ENCODE measurements around the gene EIF3I.

The EIF3I gene

GRCh38 chr1:32216566-32216965 is 5.6 kb upstream of the EIF3I start:
- Histone ChIP-seq H3K27me3 (ENCODE audit: control insufficient read depth, insufficient read depth, low read length) (no peaks in the 10 kb centered on the region), H3K36me3 (ENCODE audit: control insufficient read depth, insufficient read depth, low read length) (peaks cover 31% of the 10 kb centered on the region), H3K4me3 (ENCODE audit: low read depth, low read length) (no peak overlapping the region), H3K4me1 (ENCODE audit: control insufficient read depth, insufficient read depth, low read length) (peaks cover 7% of the 10 kb centered on the region; the same call in 1 of the 2 replicates), H3K27ac (ENCODE audit: low read depth, low read length) (no peak overlapping the region), H3K9me3 (ENCODE audit: control insufficient read depth, insufficient read depth, low read depth, low read length) (no peaks in the 10 kb centered on the region), H3K9ac (ENCODE audit: low read length) (no peak overlapping the region)

GRCh38 chr1:32219022-32219421 is 3.2 kb upstream of the EIF3I start:
- H3K4me1 ChIP-seq (ENCODE audit: control insufficient read depth, insufficient read depth, low read length): peaks cover 7% of the 10 kb centered on the region; the same call in 1 of the 2 replicates
- H3K9ac ChIP-seq (ENCODE audit: low read length): no peak overlapping the region
- H3K27me3 ChIP-seq (ENCODE audit: control insufficient read depth, insufficient read depth, low read length): no peaks in the 10 kb centered on the region
- H3K9me3 ChIP-seq (ENCODE audit: control insufficient read depth, insufficient read depth, low read depth, low read length): no peaks in the 10 kb centered on the region
- no peak overlapping the region for H3K4me3 ChIP-seq (ENCODE audit: low read depth, low read length)
- peaks cover 38% of the 10 kb centered on the region for H3K36me3 ChIP-seq (ENCODE audit: control insufficient read depth, insufficient read depth, low read length)
- H3K27ac ChIP-seq (ENCODE audit: low read depth, low read length): no peak overlapping the region

GRCh38 chr1:32220746-32221580 is 1.2 kb upstream of the EIF3I start:
- peak overlapping the region; percentile 99 for H3K4me3 ChIP-seq (ENCODE audit: low read depth, low read length)
- no peaks in the 10 kb centered on the region for H3K27me3 ChIP-seq (ENCODE audit: control insufficient read depth, insufficient read depth, low read length)
- H3K9me3 ChIP-seq (ENCODE audit: control insufficient read depth, insufficient read depth, low read depth, low read length): no peaks in the 10 kb centered on the region
- H3K9ac ChIP-seq (ENCODE audit: low read length): peak overlapping the region; percentile 96
- no peak overlapping the region for H3K27ac ChIP-seq (ENCODE audit: low read depth, low read length)
- peaks cover 7% of the 10 kb centered on the region; the same call in 1 of the 2 replicates for H3K4me1 ChIP-seq (ENCODE audit: control insufficient read depth, insufficient read depth, low read length)
- peaks cover 39% of the 10 kb centered on the region for H3K36me3 ChIP-seq (ENCODE audit: control insufficient read depth, insufficient read depth, low read length)

GRCh38 chr1:32221581-32221979 is 627 bp upstream of the EIF3I start:
- Histone ChIP-seq H3K4me1 (ENCODE audit: control insufficient read depth, insufficient read depth, low read length) (peaks cover 7% of the 10 kb centered on the region; the same call in 1 of the 2 replicates), H3K27ac (ENCODE audit: low read depth, low read length) (peak overlapping the region; percentile 34; the same call in 1 of the 2 replicates), H3K9ac (ENCODE audit: low read length) (peak overlapping the region; percentile 96), H3K4me3 (ENCODE audit: low read depth, low read length) (peak overlapping the region; percentile 99), H3K9me3 (ENCODE audit: control insufficient read depth, insufficient read depth, low read depth, low read length) (no peaks in the 10 kb centered on the region), H3K27me3 (ENCODE audit: control insufficient read depth, insufficient read depth, low read length) (no peaks in the 10 kb centered on the region), H3K36me3 (ENCODE audit: control insufficient read depth, insufficient read depth, low read length) (peaks cover 37% of the 10 kb centered on the region)

- H3K36me3 ChIP-seq (ENCODE audit: control insufficient read depth, insufficient read depth, low read length): peaks cover 50% of the 10 kb centered on the region
- H3K4me1 ChIP-seq (ENCODE audit: control insufficient read depth, insufficient read depth, low read length): peaks cover 7% of the 10 kb centered on the region; the same call in 1 of the 2 replicates
- no peak overlapping the region for H3K4me3 ChIP-seq (ENCODE audit: low read depth, low read length)
- H3K9me3 ChIP-seq (ENCODE audit: control insufficient read depth, insufficient read depth, low read depth, low read length): no peaks in the 10 kb centered on the region
- H3K27me3 ChIP-seq (ENCODE audit: control insufficient read depth, insufficient read depth, low read length): no peaks in the 10 kb centered on the region
- peak overlapping the region; percentile 28 for H3K9ac ChIP-seq (ENCODE audit: low read length)
- no peak overlapping the region for H3K27ac ChIP-seq (ENCODE audit: low read depth, low read length)
Observed at GRCh38 chr1:32223683-32224082, 1.5 kb downstream of the EIF3I start.

GRCh38 chr1:32224285-32224684 is 2.1 kb downstream of the EIF3I start:
- Histone ChIP-seq H3K9ac (ENCODE audit: low read length) (no peak overlapping the region), H3K36me3 (ENCODE audit: control insufficient read depth, insufficient read depth, low read length) (peaks cover 56% of the 10 kb centered on the region), H3K9me3 (ENCODE audit: control insufficient read depth, insufficient read depth, low read depth, low read length) (no peaks in the 10 kb centered on the region)

GRCh38 chr1:32228771-32229170 is 6.6 kb downstream of the EIF3I start:
- Histone ChIP-seq H3K27ac (ENCODE audit: low read depth, low read length) (no peak overlapping the region), H3K9ac (ENCODE audit: low read length) (no peak overlapping the region), H3K4me1 (ENCODE audit: control insufficient read depth, insufficient read depth, low read length) (no peaks in the 10 kb centered on the region), H3K36me3 (ENCODE audit: control insufficient read depth, insufficient read depth, low read length) (peaks cover 84% of the 10 kb centered on the region), H3K27me3 (ENCODE audit: control insufficient read depth, insufficient read depth, low read length) (no peaks in the 10 kb centered on the region), H3K4me3 (ENCODE audit: low read depth, low read length) (no peak overlapping the region), H3K9me3 (ENCODE audit: control insufficient read depth, insufficient read depth, low read depth, low read length) (no peaks in the 10 kb centered on the region)

More at GRCh38 chr1:32224285-32224684, 2.1 kb downstream of the EIF3I start:
- Histone ChIP-seq H3K4me3 (ENCODE audit: low read depth, low read length) (no peak overlapping the region), H3K27ac (ENCODE audit: low read depth, low read length) (no peak overlapping the region), H3K27me3 (ENCODE audit: control insufficient read depth, insufficient read depth, low read length) (no peaks in the 10 kb centered on the region), H3K4me1 (ENCODE audit: control insufficient read depth, insufficient read depth, low read length) (peaks cover 7% of the 10 kb centered on the region; the same call in 1 of the 2 replicates)

- no peaks in the 10 kb centered on the region for H3K4me1 ChIP-seq (ENCODE audit: control insufficient read depth, insufficient read depth, low read length)
- H3K4me3 ChIP-seq (ENCODE audit: low read depth, low read length): no peak overlapping the region
- no peak overlapping the region for H3K9ac ChIP-seq (ENCODE audit: low read length)
- H3K27me3 ChIP-seq (ENCODE audit: control insufficient read depth, insufficient read depth, low read length): no peaks in the 10 kb centered on the region
- no peak overlapping the region for H3K27ac ChIP-seq (ENCODE audit: low read depth, low read length)
- H3K9me3 ChIP-seq (ENCODE audit: control insufficient read depth, insufficient read depth, low read depth, low read length): no peaks in the 10 kb centered on the region
- peaks cover 72% of the 10 kb centered on the region for H3K36me3 ChIP-seq (ENCODE audit: control insufficient read depth, insufficient read depth, low read length)
Observed at GRCh38 chr1:32231843-32232432, 9.7 kb downstream of the EIF3I start.

- no peaks in the 10 kb centered on the region for H3K27me3 ChIP-seq (ENCODE audit: control insufficient read depth, insufficient read depth, low read length)
- H3K27ac ChIP-seq (ENCODE audit: low read depth, low read length): no peak overlapping the region
- H3K4me3 ChIP-seq (ENCODE audit: low read depth, low read length): no peak overlapping the region
- H3K9me3 ChIP-seq (ENCODE audit: control insufficient read depth, insufficient read depth, low read depth, low read length): no peaks in the 10 kb centered on the region
- no peaks in the 10 kb centered on the region for H3K4me1 ChIP-seq (ENCODE audit: control insufficient read depth, insufficient read depth, low read length)
- H3K36me3 ChIP-seq (ENCODE audit: control insufficient read depth, insufficient read depth, low read length): peaks cover 65% of the 10 kb centered on the region
- H3K9ac ChIP-seq (ENCODE audit: low read length): no peak overlapping the region
Observed at GRCh38 chr1:32232558-32233304, 10.5 kb downstream of the EIF3I start.

- peaks cover 46% of the 10 kb centered on the region for H3K36me3 ChIP-seq (ENCODE audit: control insufficient read depth, insufficient read depth, low read length)
- no peak overlapping the region for H3K4me3 ChIP-seq (ENCODE audit: low read depth, low read length)
- H3K9me3 ChIP-seq (ENCODE audit: control insufficient read depth, insufficient read depth, low read depth, low read length): no peaks in the 10 kb centered on the region
- H3K27ac ChIP-seq (ENCODE audit: low read depth, low read length): no peak overlapping the region
- no peaks in the 10 kb centered on the region for H3K27me3 ChIP-seq (ENCODE audit: control insufficient read depth, insufficient read depth, low read length)
- no peak overlapping the region for H3K9ac ChIP-seq (ENCODE audit: low read length)
- H3K4me1 ChIP-seq (ENCODE audit: control insufficient read depth, insufficient read depth, low read length): peaks cover 7% of the 10 kb centered on the region; the same call in 1 of the 2 replicates
Observed at GRCh38 chr1:32234792-32235191, 12.6 kb downstream of the EIF3I start.
